Peyer's patch (tissue), 4 donors: ENCODE results near the gene HOATZ. TPM values are rescaled to one million over a fixed set of nuclear protein-coding genes. Genes with fewer than 3 reads are reported as not detected.

Experiments
- DNase-seq, 3 donors: peaks; one replicate each; pipeline ENCODE4 v3.0.0-alpha.2; 2017 to 2019
- H3K27ac ChIP-seq, 4 donors: fragments of 200-600 bp; sonication (generic); one replicate each; pipeline ENCODE4 v1.5.1; 2016 to 2019
- H3K27me3 ChIP-seq, 2 donors: fragments of 200-600 bp; sonication (generic); one replicate each; pipeline ENCODE4 v1.5.1; 2019
- H3K36me3 ChIP-seq, 3 donors: fragments of 200-600 bp; sonication (generic); one replicate each; pipeline ENCODE4 v1.5.1; 2016 to 2019
- H3K4me1 ChIP-seq, 4 donors: fragments of 200-600 bp; sonication (generic); one replicate each; pipeline ENCODE4 v1.5.1; 2016 to 2019
- H3K4me3 ChIP-seq, 4 donors: fragments of 200-600 bp; sonication (generic); 1 replicate in 3 of 4; 2 replicates in 1 of 4; pipeline ENCODE4 v1.5.1; 2016 to 2019; ENCODE audit warnings: mild to moderate bottlenecking in 1 of 4
- H3K9me3 ChIP-seq, 4 donors: fragments of 200-600 bp; sonication (generic); one replicate each; pipeline ENCODE4 v1.5.1; 2016 to 2019; ENCODE audit warnings: mild to moderate bottlenecking in 1 of 4
- POLR2A ChIP-seq, 2 donors: fragments of 450-650 bp; IDR thresholded peaks; one replicate each; pipeline ENCODE4 v1.5.1; 2017; ENCODE audit warnings: antibody characterized with exemption in 2 of 2, mild to moderate bottlenecking in 2 of 2, moderate library complexity in 2 of 2
- total RNA-seq, 4 donors: library from RNA; depleted of rRNA; stranded (reverse); fragments of >200 nt; gene quantifications; one replicate each; pipeline ENCODE4 v1.1.0, GENCODE V29; 2016
- TF ChIP-seq, protein P1 (sequence below), 6 experiments: fragments of 450-650 bp in 4 of 6; fragments of 200-600 bp in 2 of 6; sonication (generic) in 1 of 6; IDR thresholded peaks; one replicate each; pipeline ENCODE4 v1.5.1; 2017 to 2019; ENCODE audit warnings: antibody characterized with exemption in 6 of 6, mild to moderate bottlenecking in 3 of 6, moderate library complexity in 1 of 6

The HOATZ gene
- total RNA-seq, 4 donors from 2014 or later = not detected

DNA sequence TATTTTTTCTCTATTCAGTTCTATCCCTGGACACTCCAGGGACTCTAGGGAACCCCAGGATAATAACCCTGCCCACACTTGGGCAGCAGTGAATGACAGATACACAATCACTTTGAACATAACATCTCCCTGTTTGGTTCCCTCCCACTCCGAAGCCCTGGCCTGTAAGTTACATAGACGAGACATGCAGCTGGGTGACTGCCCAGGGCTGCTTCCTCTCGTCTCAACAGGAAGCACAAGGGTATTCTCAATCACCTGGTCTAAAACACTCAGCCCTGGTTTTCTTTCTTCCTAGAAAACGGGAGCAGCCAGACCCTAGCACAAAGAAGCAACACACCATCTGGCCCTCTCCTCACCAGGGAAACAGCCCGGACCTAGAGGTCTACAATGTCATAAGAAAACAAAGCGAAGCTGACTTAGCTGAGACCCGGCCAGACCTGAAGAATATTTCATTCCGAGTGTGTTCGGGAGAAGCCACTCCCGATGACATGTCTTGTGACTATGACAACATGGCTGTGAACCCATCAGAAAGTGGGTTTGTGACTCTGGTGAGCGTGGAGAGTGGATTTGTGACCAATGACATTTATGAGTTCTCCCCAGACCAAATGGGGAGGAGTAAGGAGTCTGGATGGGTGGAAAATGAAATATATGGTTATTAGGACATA lies 45.4 kb downstream of the HOATZ start:
- H3K9me3 ChIP-seq = no peaks in the 10 kb centered on the region
- no peak for DNase-seq
- TF ChIP-seq, protein P1, sequence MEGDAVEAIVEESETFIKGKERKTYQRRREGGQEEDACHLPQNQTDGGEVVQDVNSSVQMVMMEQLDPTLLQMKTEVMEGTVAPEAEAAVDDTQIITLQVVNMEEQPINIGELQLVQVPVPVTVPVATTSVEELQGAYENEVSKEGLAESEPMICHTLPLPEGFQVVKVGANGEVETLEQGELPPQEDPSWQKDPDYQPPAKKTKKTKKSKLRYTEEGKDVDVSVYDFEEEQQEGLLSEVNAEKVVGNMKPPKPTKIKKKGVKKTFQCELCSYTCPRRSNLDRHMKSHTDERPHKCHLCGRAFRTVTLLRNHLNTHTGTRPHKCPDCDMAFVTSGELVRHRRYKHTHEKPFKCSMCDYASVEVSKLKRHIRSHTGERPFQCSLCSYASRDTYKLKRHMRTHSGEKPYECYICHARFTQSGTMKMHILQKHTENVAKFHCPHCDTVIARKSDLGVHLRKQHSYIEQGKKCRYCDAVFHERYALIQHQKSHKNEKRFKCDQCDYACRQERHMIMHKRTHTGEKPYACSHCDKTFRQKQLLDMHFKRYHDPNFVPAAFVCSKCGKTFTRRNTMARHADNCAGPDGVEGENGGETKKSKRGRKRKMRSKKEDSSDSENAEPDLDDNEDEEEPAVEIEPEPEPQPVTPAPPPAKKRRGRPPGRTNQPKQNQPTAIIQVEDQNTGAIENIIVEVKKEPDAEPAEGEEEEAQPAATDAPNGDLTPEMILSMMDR (IDR thresholded peaks at IDR 0.05) = no peak
- no peak for TF ChIP-seq POLR2A (IDR thresholded peaks at IDR 0.05)
- H3K36me3 ChIP-seq = peaks cover 0 to 4% (median 0%) of the 10 kb centered on the region in 3 donors
- H3K27ac ChIP-seq = no peak overlapping the region
- no peaks in the 10 kb centered on the region for H3K4me1 ChIP-seq
- H3K27me3 ChIP-seq = no peaks in the 10 kb centered on the region
- no peak overlapping the region for H3K4me3 ChIP-seq

GRCh38 chr11:111560800-111561199 lies 46.2 kb downstream of the HOATZ start:
- TF ChIP-seq, protein P1 (IDR thresholded peaks at IDR 0.05) = no peak
- no peak for TF ChIP-seq POLR2A (IDR thresholded peaks at IDR 0.05)
- H3K27ac ChIP-seq = no peak overlapping the region
- no peaks in the 10 kb centered on the region for H3K4me1 ChIP-seq
- no peaks in the 10 kb centered on the region for H3K27me3 ChIP-seq
- no peak overlapping the region for H3K4me3 ChIP-seq
- H3K36me3 ChIP-seq = no peaks in the 10 kb centered on the region
- no peaks in the 10 kb centered on the region for H3K9me3 ChIP-seq
- no peak for DNase-seq

- DNase-seq = no peak
- Histone ChIP-seq H3K9me3 (no peaks in the 10 kb centered on the region), H3K36me3 (no peaks in the 10 kb centered on the region), H3K27me3 (no peaks in the 10 kb centered on the region), H3K4me3 (no peak overlapping the region), H3K27ac (no peak overlapping the region), H3K4me1 (no peaks in the 10 kb centered on the region)
- TF ChIP-seq, protein P1 (IDR thresholded peaks at IDR 0.05) = no peak
- TF ChIP-seq POLR2A (IDR thresholded peaks at IDR 0.05) = no peak
These were observed 46.7 kb downstream of the HOATZ start for GRCh38 chr11:111561306-111561705.

DNA sequence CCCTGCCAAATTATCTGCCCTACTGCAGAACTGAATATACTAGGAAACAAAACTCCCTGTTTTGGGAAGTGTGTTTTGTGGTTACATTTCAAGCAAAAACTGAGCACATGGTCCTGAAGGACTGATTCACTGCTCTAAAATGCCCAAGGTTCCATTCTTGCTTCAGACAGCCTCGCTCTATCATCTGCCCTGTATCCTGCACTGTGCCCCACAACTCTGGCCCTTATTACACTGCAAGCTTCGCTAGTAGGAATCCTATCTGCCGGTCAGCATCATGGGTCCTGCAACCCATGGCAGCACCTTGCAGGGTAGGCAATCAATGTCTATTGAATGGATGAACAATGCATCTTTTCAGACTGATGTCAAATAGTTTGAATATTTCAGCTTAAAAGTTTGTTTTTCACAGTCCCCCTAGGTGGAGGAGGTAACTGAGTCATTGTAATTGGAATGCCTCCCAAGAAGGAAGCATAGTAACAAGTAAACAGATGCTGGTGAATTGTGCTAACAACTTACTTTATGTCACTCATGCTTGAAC lies 47.3 kb downstream of the HOATZ start:
- Histone ChIP-seq H3K27ac (no peak overlapping the region), H3K9me3 (no peaks in the 10 kb centered on the region), H3K36me3 (no peaks in the 10 kb centered on the region), H3K4me3 (no peak overlapping the region), H3K27me3 (no peaks in the 10 kb centered on the region), H3K4me1 (no peaks in the 10 kb centered on the region)
- no peak for DNase-seq
- no peak for TF ChIP-seq POLR2A (IDR thresholded peaks at IDR 0.05)
- TF ChIP-seq, protein P1 (IDR thresholded peaks at IDR 0.05) = no peak

- no peak for DNase-seq
- H3K4me3 ChIP-seq = no peak overlapping the region
- no peaks in the 10 kb centered on the region for H3K36me3 ChIP-seq
- H3K4me1 ChIP-seq = no peaks in the 10 kb centered on the region
- no peaks in the 10 kb centered on the region for H3K27me3 ChIP-seq
- H3K27ac ChIP-seq = no peak overlapping the region
- H3K9me3 ChIP-seq = no peaks in the 10 kb centered on the region
- TF ChIP-seq, protein P1 (IDR thresholded peaks at IDR 0.05) = no peak
- no peak for TF ChIP-seq POLR2A (IDR thresholded peaks at IDR 0.05)
These were observed 48.3 kb downstream of the HOATZ start for GRCh38 chr11:111562692-111563389.
